ENCODE results near the gene KCNAB1. TPM values are rescaled to one million over a fixed set of nuclear protein-coding genes. Genes with fewer than 3 reads are reported as not detected.

The KCNAB1 gene
- total and polyA plus RNA-seq, 2 of the 8 experiments (the other 6 are each of a cell fraction or from before 2014, with no cell fraction given), result 0.51 to 2.3 TPM

- Histone ChIP-seq H3K27ac (ENCODE audit: low read depth, low read length) (no peak overlapping the region), H3K56ac (replicated peaks; ENCODE audit: insufficient read length, low read depth, low read length) (no peak overlapping the region), H2BK12ac (ENCODE audit: low read depth, low read length) (no peak overlapping the region), H2AK5ac (ENCODE audit: low read depth, low read length) (no peak overlapping the region), H4K20me1 (replicated peaks in 1 of 2; ENCODE audit: control insufficient read depth in 1 of 2, insufficient read depth in 2 of 2, low read length in 2 of 2) (no peaks in the 10 kb centered on the region), H4K5ac (ENCODE audit: insufficient read length, low read depth, low read length) (no peak overlapping the region), H3K18ac (ENCODE audit: extremely low read depth, low read length) (no peak overlapping the region), H2AFZ (ENCODE audit: low read length) (no peak overlapping the region), H3K4me3 (ENCODE audit: extremely low read depth in 1 of 4, insufficient read depth in 2 of 4, low read depth in 3 of 4, low read length in 4 of 4) (no peak overlapping the region), H2BK120ac (replicated peaks; ENCODE audit: low read depth, low read length) (no peak overlapping the region), H3K79me2 (ENCODE audit: control insufficient read depth in 1 of 2, insufficient read depth in 2 of 2, low read length in 2 of 2) (no peaks in the 10 kb centered on the region), H3K14ac (ENCODE audit: insufficient read length) (no peak overlapping the region), H3K23me2 (ENCODE audit: low read depth, low read length) (no peaks in the 10 kb centered on the region), H3K4me2 (ENCODE audit: insufficient read depth in 1 of 2, low read depth in 2 of 2, low read length in 2 of 2) (no peak overlapping the region), H3K4ac (replicated peaks; ENCODE audit: insufficient read length, low read depth, low read length) (no peak overlapping the region), H2BK5ac (ENCODE audit: low read depth, low read length) (no peak overlapping the region), H2BK15ac (ENCODE audit: low read length) (no peak overlapping the region), H3K27me3 (replicated peaks in 1 of 4; ENCODE audit: control insufficient read depth in 3 of 4, extremely low read depth in 1 of 4, insufficient read depth in 3 of 4, low read length in 3 of 4) (no peaks in the 10 kb centered on the region), H3K4me1 (replicated peaks in 1 of 4; ENCODE audit: control insufficient read depth in 3 of 4, insufficient read depth in 4 of 4, low read length in 3 of 4) (no peaks in the 10 kb centered on the region), H3K23ac (ENCODE audit: insufficient read length) (no peak overlapping the region), H4K8ac (ENCODE audit: extremely low read depth, insufficient read depth, low read length) (no peak overlapping the region), H3K9ac (replicated peaks in 1 of 4; ENCODE audit: extremely low read depth in 1 of 4, low read depth in 3 of 4, low read length in 3 of 4) (no peak overlapping the region; a peak in 1 of 7 replicates), H2BK20ac (ENCODE audit: low read length) (no peak overlapping the region), H3K36me3 (ENCODE audit: control insufficient read depth in 2 of 4, insufficient read depth in 4 of 4, low read length in 3 of 4) (no peaks in the 10 kb centered on the region), H3K9me3 (ENCODE audit: insufficient read depth in 2 of 2, low read depth in 1 of 2, low read length in 1 of 2) (no peaks in the 10 kb centered on the region), H3K79me1 (ENCODE audit: low read depth, low read length) (no peaks in the 10 kb centered on the region), H4K91ac (replicated peaks; ENCODE audit: insufficient read length, low read length) (no peak overlapping the region)
- ChIA-PET POLR2A (ENCODE audit: partially characterized antibody) (no interaction called here), CTCF (ENCODE audit: partially characterized antibody) (interaction anchor here (0.8 to 2.5 kb wide), 7 partner anchors 11 to 297 kb away, joined by 3 to 8 read pairs (median 6); no protein-coding TSS in a partner anchor)
- WGBS, 2 experiments (ENCODE audit: extremely low coverage in 1 of 2, insufficient coverage in 1 of 2, insufficient read length in 1 of 2, insufficient replicate concordance in 2 of 2, low coverage in 1 of 2, low lambda C conversion rate in 2 of 2, missing lambda C conversion rate in 1 of 2), result 87% methylated on average over 2 of the region's 2 CpGs; no CpG with 5 or more reads in 1 of the 2 experiments
- DNase-seq (ENCODE audit: low read depth in 1 of 2, low spot score in 2 of 2) (no peak), FAIRE-seq (no peak)
- TF ChIP-seq EP300 (IDR thresholded peaks at IDR 0.05; ENCODE audit: borderline replicate concordance in 1 of 2, low read depth in 2 of 2, low read length in 2 of 2) (no peak), HDAC2 (IDR thresholded peaks at IDR 0.05; ENCODE audit: borderline replicate concordance in 1 of 2, low read depth in 2 of 2, low read length in 2 of 2) (no peak), SIN3A (conservative IDR thresholded peaks at IDR 0.05 in 1 of 2, IDR thresholded peaks at IDR 0.05 in 1 of 2; ENCODE audit: low read depth in 1 of 2, low read length in 2 of 2) (no peak), EZH2 (IDR thresholded peaks at IDR 0.05; ENCODE audit: low read depth, low read length, severe bottlenecking) (no peak), CEBPB (IDR thresholded peaks at IDR 0.05; ENCODE audit: low read depth, low read length) (no peak), POLR2A (IDR thresholded peaks at IDR 0.05; ENCODE audit: control extremely low read depth in 1 of 2, low read depth in 2 of 2, low read length in 2 of 2) (no peak), RFX5 (IDR thresholded peaks at IDR 0.05; ENCODE audit: borderline replicate concordance, low read depth, low read length) (no peak), CBX8 (IDR thresholded peaks at IDR 0.05; ENCODE audit: borderline replicate concordance, low read depth, low read length) (no peak), SIRT6 (IDR thresholded peaks at IDR 0.05; ENCODE audit: low read length) (no peak), HDAC6 (IDR thresholded peaks at IDR 0.05; ENCODE audit: low read depth, low read length) (no peak), ZNF274 (IDR thresholded peaks at IDR 0.05; ENCODE audit: borderline replicate concordance, extremely low read depth, low read length) (no peak), GTF2F1 (IDR thresholded peaks at IDR 0.05; ENCODE audit: borderline replicate concordance, low read depth, low read length) (no peak), SP2 (IDR thresholded peaks at IDR 0.05; ENCODE audit: low read length) (no peak), SP1 (IDR thresholded peaks at IDR 0.05; ENCODE audit: low read depth, low read length) (no peak), TCF12 (IDR thresholded peaks at IDR 0.05; ENCODE audit: low read depth, low read length) (no peak)
Observed at GRCh38 chr3:156341332-156341731, 221.0 kb downstream of the KCNAB1 start.

Data from H1 (cell line).